Activated naive CD4-positive, alpha-beta T cell treated with anti-CD3 and anti-CD28 coated beads, Interleukin-2, amount 10 ng/mL, durations not matched to agents 7 days and 5 days (primary cell): ENCODE data around the gene KASH5.

Experiments used
- CTCF ChIA-PET: fragments of 350-600 bp; sonication (Branson Sonifier 250); formaldehyde crosslinking; loops from one replicate; lab custom pipeline; 2021; ENCODE audit warnings: antibody characterized with exemption; lab: Charles Lee
- DNase-seq: peaks from one replicate; pipeline ENCODE4 v3.0.0-alpha.2; 2020
- H3K27ac Mint-ChIP-seq: one replicate; pipeline ENCODE4 v1.8.0; 2021; ENCODE audit warnings: mild to moderate bottlenecking, moderate library complexity, mixed read lengths
- H3K27me3 Mint-ChIP-seq: one replicate; pipeline ENCODE4 v1.8.0; 2021; ENCODE audit warnings: mild to moderate bottlenecking, mixed read lengths
- H3K36me3 Mint-ChIP-seq: one replicate; pipeline ENCODE4 v1.8.0; 2021; ENCODE audit warnings: mixed read lengths
- H3K4me1 Mint-ChIP-seq: one replicate; pipeline ENCODE4 v1.8.0; 2021; ENCODE audit warnings: mixed read lengths
- H3K4me3 Mint-ChIP-seq: one replicate; pipeline ENCODE4 v1.8.0; 2021; ENCODE audit warnings: mild to moderate bottlenecking, moderate library complexity, mixed read lengths
- H3K9me3 Mint-ChIP-seq: one replicate; pipeline ENCODE4 v1.8.0; 2021; ENCODE audit warnings: mixed read lengths

Gene KASH5

DNA sequence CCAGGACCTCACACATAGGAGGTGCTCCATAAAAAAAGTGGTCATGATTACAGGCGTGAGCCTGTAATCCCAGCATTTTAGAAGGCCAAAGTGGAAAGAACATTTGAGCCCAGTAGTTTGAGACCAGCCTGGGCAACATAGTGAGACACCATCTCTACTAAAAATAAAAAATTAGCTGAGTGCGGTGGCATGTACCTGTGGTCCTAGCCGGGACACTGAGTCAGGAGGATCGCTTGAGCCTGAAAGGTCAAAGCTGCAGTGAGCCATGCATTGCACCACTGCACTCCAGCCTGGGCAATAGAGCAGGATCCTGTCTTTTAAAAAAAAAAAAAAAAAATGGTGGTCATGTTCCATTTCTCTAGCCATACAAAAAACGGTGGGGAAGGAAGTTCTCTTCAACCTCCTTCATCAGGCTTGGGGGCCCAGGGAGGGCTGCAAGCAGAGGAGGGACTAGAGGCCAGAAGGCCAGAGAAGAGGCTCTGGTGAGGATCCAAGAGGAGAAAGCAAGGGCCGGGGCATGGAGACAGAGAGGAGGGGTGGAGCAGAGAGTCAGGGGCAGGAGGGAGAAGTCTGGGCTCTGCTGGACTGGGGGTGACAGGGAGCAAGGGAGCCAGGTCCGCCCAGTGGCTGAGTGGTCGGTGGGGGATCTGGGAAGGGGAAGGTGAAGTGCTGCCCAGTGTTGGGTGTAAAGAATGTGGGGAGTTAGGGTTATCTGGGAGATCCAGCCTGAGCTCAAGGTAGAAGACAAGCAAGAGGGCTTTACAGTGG lies 8.9 kb downstream of the KASH5 start:
- no peak for DNase-seq
- Mint-ChIP-seq H3K9me3 (no peaks in the 10 kb centered on the region), H3K4me3 (no peak overlapping the region), H3K27me3 (peaks cover 83% of the 10 kb centered on the region), H3K27ac (no peak overlapping the region), H3K4me1 (peaks cover 33% of the 10 kb centered on the region), H3K36me3 (no peaks in the 10 kb centered on the region)
- CTCF ChIA-PET: interaction anchor here (1.4 kb wide), 2 partner anchors 9 to 74 kb away, joined by 3 to 4 read pairs; no protein-coding TSS in a partner anchor

GRCh38 chr19:49398001-49398615 lies 10.1 kb downstream of the KASH5 start:
- Mint-ChIP-seq H3K27ac (peak overlapping the region; percentile 58), H3K9me3 (no peaks in the 10 kb centered on the region), H3K4me1 (peaks cover 30% of the 10 kb centered on the region), H3K4me3 (no peak overlapping the region), H3K36me3 (no peaks in the 10 kb centered on the region), H3K27me3 (peaks cover 76% of the 10 kb centered on the region)
- DNase-seq: no peak
- CTCF ChIA-PET: interaction anchor here (1.4 kb wide), 1 partner anchor 8 kb away, joined by 3 read pairs; no protein-coding TSS in a partner anchor

GRCh38 chr19:49398931-49399330 lies 10.9 kb downstream of the KASH5 start:
- Mint-ChIP-seq H3K36me3 (no peaks in the 10 kb centered on the region), H3K27me3 (peaks cover 75% of the 10 kb centered on the region), H3K27ac (no peak overlapping the region), H3K9me3 (no peaks in the 10 kb centered on the region), H3K4me3 (no peak overlapping the region), H3K4me1 (peaks cover 37% of the 10 kb centered on the region)
- no peak for DNase-seq
- CTCF ChIA-PET: no interaction called here

- Mint-ChIP-seq H3K9me3 (no peaks in the 10 kb centered on the region), H3K27me3 (peaks cover 69% of the 10 kb centered on the region), H3K4me3 (no peak overlapping the region), H3K4me1 (peaks cover 41% of the 10 kb centered on the region), H3K27ac (no peak overlapping the region), H3K36me3 (no peaks in the 10 kb centered on the region)
- CTCF ChIA-PET: no interaction called here
- DNase-seq: no peak
Measured at GRCh38 chr19:49400029-49400428, 12.0 kb downstream of the KASH5 start.

GRCh38 chr19:49403404-49404187 lies 15.5 kb downstream of the KASH5 start:
- H3K9me3 Mint-ChIP-seq: no peaks in the 10 kb centered on the region
- H3K4me3 Mint-ChIP-seq: no peak overlapping the region
- peaks cover 53% of the 10 kb centered on the region for H3K4me1 Mint-ChIP-seq
- H3K27me3 Mint-ChIP-seq: peaks cover 38% of the 10 kb centered on the region
- H3K36me3 Mint-ChIP-seq: no peaks in the 10 kb centered on the region
- no peak for DNase-seq
- H3K27ac Mint-ChIP-seq: no peak overlapping the region
- CTCF ChIA-PET: interaction anchor here (0.6 to 1.4 kb wide), 6 partner anchors 8 to 205 kb away, joined by 3 to 8 read pairs (median 3); no protein-coding TSS in a partner anchor

DNA sequence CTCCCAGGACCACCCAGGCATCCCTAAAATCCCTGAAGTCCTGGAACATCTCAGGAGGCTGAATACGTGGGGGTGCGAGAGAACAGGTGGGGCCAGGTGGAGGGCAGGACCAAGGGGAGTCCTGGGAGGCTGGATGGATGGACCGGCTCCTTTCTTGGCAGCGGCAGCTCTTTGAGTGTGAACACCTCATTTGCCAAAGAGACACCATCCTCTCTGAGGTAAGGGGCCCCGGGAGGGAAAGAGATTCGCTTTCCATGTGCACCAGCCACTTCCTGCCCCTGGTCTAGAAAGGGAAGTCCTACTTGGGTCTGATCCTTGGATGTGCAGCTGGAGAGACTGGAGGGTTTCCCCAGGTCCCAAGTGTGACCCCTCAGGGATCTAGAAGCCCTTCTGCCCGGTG lies 19.0 kb downstream of the KASH5 start:
- Mint-ChIP-seq H3K36me3 (no peaks in the 10 kb centered on the region), H3K27ac (no peak overlapping the region), H3K4me3 (no peak overlapping the region), H3K4me1 (peaks cover 74% of the 10 kb centered on the region), H3K9me3 (no peaks in the 10 kb centered on the region), H3K27me3 (peaks cover 20% of the 10 kb centered on the region)
- no peak for DNase-seq
- CTCF ChIA-PET: interaction anchor here (0.6 to 1.7 kb wide), 5 partner anchors 13 to 66 kb away, joined by 3 to 6 read pairs (median 4); partner anchors contain the start of genes FLT3LG and PTH2

GRCh38 chr19:49407482-49408015 lies 19.5 kb downstream of the KASH5 start:
- no peak for DNase-seq
- CTCF ChIA-PET: interaction anchor here (1.7 kb wide), 1 partner anchor 16 kb away, joined by 3 read pairs; no protein-coding TSS in a partner anchor
- H3K27ac Mint-ChIP-seq: no peak overlapping the region
- H3K36me3 Mint-ChIP-seq: no peaks in the 10 kb centered on the region
- no peaks in the 10 kb centered on the region for H3K9me3 Mint-ChIP-seq
- no peak overlapping the region for H3K4me3 Mint-ChIP-seq
- peaks cover 79% of the 10 kb centered on the region for H3K4me1 Mint-ChIP-seq
- H3K27me3 Mint-ChIP-seq: peaks cover 25% of the 10 kb centered on the region

DNA sequence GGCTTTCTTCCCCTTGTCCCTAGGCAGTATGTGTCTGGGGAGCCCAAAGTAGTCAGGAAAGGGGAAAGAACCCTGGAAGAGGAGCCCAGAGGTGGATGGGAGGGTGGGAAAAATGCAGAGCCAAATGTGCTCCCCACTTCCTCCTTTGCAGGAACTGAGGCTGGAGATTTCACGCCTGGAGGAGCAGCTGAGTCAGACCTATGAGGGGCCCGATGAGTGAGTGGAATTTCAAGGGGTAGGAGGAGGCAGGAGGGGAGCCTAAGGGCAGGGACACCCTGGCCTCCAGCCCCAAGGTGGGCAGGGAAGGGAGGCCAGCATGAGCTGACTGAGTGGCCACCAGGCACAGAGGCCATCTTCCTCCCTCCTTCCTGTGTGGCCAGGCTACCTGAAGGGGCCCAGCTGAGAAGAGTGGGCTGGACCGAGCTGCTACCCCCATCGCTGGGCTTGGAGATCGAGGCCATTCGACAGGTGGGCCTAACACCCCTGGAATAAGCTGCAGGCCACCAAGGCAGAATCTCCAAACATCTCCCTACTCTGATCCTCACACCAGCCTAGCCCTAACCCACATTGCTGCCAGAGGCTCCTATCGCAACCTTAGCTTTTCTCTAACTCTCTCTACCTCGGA lies 20.9 kb downstream of the KASH5 start:
- no peak for DNase-seq
- Mint-ChIP-seq H3K27me3 (peaks cover 28% of the 10 kb centered on the region), H3K36me3 (no peaks in the 10 kb centered on the region), H3K9me3 (no peaks in the 10 kb centered on the region), H3K4me1 (peaks cover 73% of the 10 kb centered on the region), H3K27ac (peak overlapping the region; percentile 84), H3K4me3 (peak overlapping the region; percentile 50)
- CTCF ChIA-PET: interaction anchor here (0.9 to 2.1 kb wide), 4 partner anchors 12 to 65 kb away, joined by 3 to 8 read pairs (median 6); no protein-coding TSS in a partner anchor

DNA sequence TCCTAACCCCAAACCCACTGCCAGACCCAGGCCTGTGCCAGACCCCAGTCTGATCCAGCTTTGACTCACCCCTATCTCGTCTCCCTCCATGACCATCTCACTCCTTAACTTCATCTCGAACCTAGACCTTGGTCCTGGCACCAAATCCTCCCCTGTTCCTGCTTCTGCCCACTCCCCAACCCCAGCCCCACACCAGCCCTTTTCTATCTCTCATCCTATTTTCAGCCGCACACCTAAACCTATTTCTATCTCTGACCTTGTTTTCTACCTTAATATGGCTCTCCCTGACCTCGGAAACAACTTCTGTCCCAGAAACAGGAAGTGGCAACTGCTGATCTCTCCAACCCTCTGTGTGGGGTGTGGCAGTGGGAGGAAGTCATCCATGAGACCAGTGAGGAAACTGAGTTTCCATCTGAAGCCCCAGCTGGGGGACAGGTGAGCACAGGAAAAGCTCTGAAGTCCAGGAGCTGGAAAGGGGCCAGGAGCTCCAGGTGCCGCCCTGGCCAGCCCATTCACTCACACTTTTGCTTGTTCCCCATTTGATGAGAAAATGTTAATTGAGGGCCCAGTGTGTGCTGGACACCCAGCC lies 21.5 kb downstream of the KASH5 start:
- H3K4me1 Mint-ChIP-seq: peaks cover 73% of the 10 kb centered on the region
- peak; percentile 57 for DNase-seq

GRCh38 chr19:49411681-49412326 lies 23.8 kb downstream of the KASH5 start:
- Mint-ChIP-seq H3K4me3 (no peak overlapping the region), H3K4me1 (peaks cover 63% of the 10 kb centered on the region), H3K27me3 (peaks cover 44% of the 10 kb centered on the region), H3K27ac (no peak overlapping the region), H3K36me3 (no peaks in the 10 kb centered on the region), H3K9me3 (no peaks in the 10 kb centered on the region)
- DNase-seq: no peak
- CTCF ChIA-PET: interaction anchor here (0.7 to 1.3 kb wide), 3 partner anchors 10 to 20 kb away, joined by 3 to 7 read pairs (median 3); partner anchors contain the start of gene GFY

More for the DNA sequence above, 21.5 kb downstream of the KASH5 start:
- Mint-ChIP-seq H3K4me3 (peak overlapping the region; percentile 50), H3K36me3 (no peaks in the 10 kb centered on the region), H3K27ac (peak overlapping the region; percentile 84), H3K27me3 (peaks cover 26% of the 10 kb centered on the region), H3K9me3 (no peaks in the 10 kb centered on the region)
- CTCF ChIA-PET: interaction anchor here (0.6 to 2.1 kb wide), 6 partner anchors 9 to 64 kb away, joined by 3 to 8 read pairs (median 4); no protein-coding TSS in a partner anchor

DNA sequence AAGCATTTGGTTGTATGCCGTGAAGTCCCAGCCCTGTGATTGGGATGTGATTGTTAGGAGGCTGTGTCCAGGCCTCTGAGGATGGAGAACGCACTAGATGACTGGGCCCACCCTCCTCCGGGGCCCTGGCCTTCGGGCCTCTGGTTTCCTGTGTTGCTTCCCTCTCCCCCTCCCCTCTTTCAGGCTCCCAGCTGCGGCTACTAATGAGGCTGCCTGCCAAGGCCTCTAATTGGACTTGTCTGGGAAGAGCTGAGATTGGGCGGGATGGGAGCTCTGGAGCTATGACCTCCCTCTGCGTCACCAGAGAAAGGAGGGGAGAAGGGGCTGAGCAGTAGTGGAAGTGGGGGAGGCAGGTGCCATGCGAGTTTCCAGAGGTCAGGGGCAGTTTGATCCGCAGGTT lies 25.3 kb downstream of the KASH5 start:
- H3K27ac Mint-ChIP-seq: no peak overlapping the region
- CTCF ChIA-PET: interaction anchor here (0.8 kb wide), 1 partner anchor 22 kb away, joined by 3 read pairs; no protein-coding TSS in a partner anchor

GRCh38 chr19:49414256-49414655 lies 26.2 kb downstream of the KASH5 start:
- Mint-ChIP-seq H3K27ac (no peak overlapping the region), H3K4me1 (peaks cover 38% of the 10 kb centered on the region)
- CTCF ChIA-PET: no interaction called here

More for the DNA sequence above, 25.3 kb downstream of the KASH5 start:
- Mint-ChIP-seq H3K4me1 (peaks cover 47% of the 10 kb centered on the region), H3K27me3 (peaks cover 56% of the 10 kb centered on the region), H3K4me3 (no peak overlapping the region), H3K9me3 (no peaks in the 10 kb centered on the region), H3K36me3 (no peaks in the 10 kb centered on the region)
- DNase-seq: no peak

More at GRCh38 chr19:49414256-49414655, 26.2 kb downstream of the KASH5 start:
- no peak for DNase-seq
- no peak overlapping the region for H3K4me3 Mint-ChIP-seq
- peaks cover 65% of the 10 kb centered on the region for H3K27me3 Mint-ChIP-seq
- H3K9me3 Mint-ChIP-seq: no peaks in the 10 kb centered on the region
- no peaks in the 10 kb centered on the region for H3K36me3 Mint-ChIP-seq
